PFSK-1 (cell line): ENCODE data around the gene HHATL.

Experiments
- POLR2AphosphoS5 ChIP-seq: IDR thresholded peaks from 2 replicates; pipeline ENCODE4 v1.6.1; 2012; ENCODE audit warnings: low read depth, mild to moderate bottlenecking, control low read depth, low read length, moderate library complexity
- TF ChIP-seq, protein P1 (sequence below), 2 experiments: IDR thresholded peaks; 2 replicates each; pipeline versions ENCODE4 v1.6.1 to v1.8.0; 2011 to 2012; ENCODE audit warnings: low read depth in 2 of 2, low read length in 2 of 2, control low read depth in 1 of 2, inconsistent platforms in 1 of 2, mild to moderate bottlenecking in 1 of 2, moderate library complexity in 1 of 2; ENCODE audit not compliant: insufficient read depth in 1 of 2

DNA sequence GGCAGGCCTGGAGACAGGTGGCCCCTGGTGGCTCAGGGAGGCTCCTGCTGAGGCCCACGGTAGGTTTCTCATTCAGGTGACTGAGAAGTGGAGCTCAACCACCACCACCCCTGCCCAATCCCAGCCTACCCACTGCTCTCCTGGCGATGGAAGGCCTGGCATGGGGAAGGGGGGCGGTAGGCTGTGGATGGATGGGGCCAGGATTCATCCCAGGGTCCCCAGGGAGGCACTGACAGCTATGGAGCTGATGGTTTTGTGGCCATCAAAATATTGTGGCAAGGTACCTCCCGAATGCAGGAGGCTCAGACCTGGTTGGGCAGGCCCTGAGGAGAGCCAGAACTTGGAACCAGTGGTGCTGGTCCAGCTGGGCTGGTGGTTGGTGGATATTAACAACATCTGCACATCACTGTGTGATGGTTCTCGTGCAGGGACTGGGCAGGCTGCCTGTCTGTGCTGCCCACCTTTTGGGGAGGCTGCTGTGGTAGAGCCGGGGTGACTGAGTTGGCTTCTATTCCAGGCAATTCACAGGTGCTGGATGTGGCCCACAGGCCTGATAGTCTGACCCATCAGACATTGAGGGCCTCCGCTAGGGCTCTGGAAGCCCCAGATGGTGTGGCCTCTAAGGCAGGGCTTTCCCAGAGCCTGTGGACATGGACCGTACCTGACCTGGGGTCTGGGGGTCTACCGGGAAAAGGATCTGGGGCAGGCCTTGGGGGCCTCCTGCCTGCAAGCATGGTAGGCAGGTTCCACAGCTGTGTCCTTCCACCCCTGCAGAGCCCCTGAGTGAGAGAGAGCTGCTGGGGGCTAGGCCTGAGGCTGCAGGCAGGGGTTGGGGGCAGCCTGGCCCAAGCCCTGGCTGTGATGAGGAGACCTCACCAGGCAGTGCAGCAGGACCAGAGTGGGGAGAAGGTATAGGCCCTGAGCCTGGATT lies 45.7 kb downstream of the HHATL start:
- TF ChIP-seq, protein P1, sequence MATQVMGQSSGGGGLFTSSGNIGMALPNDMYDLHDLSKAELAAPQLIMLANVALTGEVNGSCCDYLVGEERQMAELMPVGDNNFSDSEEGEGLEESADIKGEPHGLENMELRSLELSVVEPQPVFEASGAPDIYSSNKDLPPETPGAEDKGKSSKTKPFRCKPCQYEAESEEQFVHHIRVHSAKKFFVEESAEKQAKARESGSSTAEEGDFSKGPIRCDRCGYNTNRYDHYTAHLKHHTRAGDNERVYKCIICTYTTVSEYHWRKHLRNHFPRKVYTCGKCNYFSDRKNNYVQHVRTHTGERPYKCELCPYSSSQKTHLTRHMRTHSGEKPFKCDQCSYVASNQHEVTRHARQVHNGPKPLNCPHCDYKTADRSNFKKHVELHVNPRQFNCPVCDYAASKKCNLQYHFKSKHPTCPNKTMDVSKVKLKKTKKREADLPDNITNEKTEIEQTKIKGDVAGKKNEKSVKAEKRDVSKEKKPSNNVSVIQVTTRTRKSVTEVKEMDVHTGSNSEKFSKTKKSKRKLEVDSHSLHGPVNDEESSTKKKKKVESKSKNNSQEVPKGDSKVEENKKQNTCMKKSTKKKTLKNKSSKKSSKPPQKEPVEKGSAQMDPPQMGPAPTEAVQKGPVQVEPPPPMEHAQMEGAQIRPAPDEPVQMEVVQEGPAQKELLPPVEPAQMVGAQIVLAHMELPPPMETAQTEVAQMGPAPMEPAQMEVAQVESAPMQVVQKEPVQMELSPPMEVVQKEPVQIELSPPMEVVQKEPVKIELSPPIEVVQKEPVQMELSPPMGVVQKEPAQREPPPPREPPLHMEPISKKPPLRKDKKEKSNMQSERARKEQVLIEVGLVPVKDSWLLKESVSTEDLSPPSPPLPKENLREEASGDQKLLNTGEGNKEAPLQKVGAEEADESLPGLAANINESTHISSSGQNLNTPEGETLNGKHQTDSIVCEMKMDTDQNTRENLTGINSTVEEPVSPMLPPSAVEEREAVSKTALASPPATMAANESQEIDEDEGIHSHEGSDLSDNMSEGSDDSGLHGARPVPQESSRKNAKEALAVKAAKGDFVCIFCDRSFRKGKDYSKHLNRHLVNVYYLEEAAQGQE (IDR thresholded peaks at IDR 0.05; ENCODE audit: insufficient read depth in 1 of 2, low read depth in 2 of 2, low read length in 2 of 2), result no peak
- TF ChIP-seq POLR2AphosphoS5, result no peak
